Measurements from ENCODE around the gene RB1. TPM values are rescaled to one million over a fixed set of nuclear protein-coding genes. Genes with fewer than 3 reads are reported as not detected.

Gene RB1
- total RNA-seq, 1 donor from 2014 or later = 41.0 TPM

GRCh38 chr13:48478391-48478790, 174.8 kb downstream of the RB1 start:
- no peak overlapping the region for H3K27ac ChIP-seq
- no peaks in the 10 kb centered on the region for H3K9me3 ChIP-seq
- no peak for DNase-seq
- H3K36me3 ChIP-seq = peaks cover 3% of the 10 kb centered on the region
- no peaks in the 10 kb centered on the region for H3K4me1 ChIP-seq
- TF ChIP-seq, protein P1, sequence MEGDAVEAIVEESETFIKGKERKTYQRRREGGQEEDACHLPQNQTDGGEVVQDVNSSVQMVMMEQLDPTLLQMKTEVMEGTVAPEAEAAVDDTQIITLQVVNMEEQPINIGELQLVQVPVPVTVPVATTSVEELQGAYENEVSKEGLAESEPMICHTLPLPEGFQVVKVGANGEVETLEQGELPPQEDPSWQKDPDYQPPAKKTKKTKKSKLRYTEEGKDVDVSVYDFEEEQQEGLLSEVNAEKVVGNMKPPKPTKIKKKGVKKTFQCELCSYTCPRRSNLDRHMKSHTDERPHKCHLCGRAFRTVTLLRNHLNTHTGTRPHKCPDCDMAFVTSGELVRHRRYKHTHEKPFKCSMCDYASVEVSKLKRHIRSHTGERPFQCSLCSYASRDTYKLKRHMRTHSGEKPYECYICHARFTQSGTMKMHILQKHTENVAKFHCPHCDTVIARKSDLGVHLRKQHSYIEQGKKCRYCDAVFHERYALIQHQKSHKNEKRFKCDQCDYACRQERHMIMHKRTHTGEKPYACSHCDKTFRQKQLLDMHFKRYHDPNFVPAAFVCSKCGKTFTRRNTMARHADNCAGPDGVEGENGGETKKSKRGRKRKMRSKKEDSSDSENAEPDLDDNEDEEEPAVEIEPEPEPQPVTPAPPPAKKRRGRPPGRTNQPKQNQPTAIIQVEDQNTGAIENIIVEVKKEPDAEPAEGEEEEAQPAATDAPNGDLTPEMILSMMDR (IDR thresholded peaks at IDR 0.05) = no peak
- ATAC-seq = no peak
- intact Hi-C loops (cut with DNase I) = no loop called here
- H3K27me3 ChIP-seq = no peaks in the 10 kb centered on the region
- H3K4me3 ChIP-seq = no peak overlapping the region

DNA sequence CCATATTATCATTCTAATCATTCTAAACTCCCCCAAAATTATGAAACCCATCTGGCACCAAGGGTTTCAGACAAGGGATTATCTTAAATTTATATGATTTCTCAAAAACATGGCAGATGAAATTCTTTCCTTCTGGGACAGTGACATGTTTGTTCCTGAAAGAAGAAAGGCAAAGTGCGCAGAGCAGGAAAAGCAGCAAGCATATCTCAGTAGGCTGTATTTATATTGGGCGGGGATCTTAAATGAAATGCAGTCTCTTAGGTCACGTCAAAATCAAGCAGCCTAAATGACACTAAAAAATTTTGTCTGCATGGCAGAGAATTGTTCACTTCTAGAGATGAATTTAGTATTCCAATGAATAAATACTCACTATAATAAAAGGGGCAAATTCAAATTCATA, 180.0 kb downstream of the RB1 start:
- H3K27ac ChIP-seq = no peak overlapping the region
- no peaks in the 10 kb centered on the region for H3K9me3 ChIP-seq
- TF ChIP-seq, protein P1 (IDR thresholded peaks at IDR 0.05) = no peak
- intact Hi-C loops (cut with DNase I) = no loop called here
- H3K36me3 ChIP-seq = peaks cover 3% of the 10 kb centered on the region
- no peaks in the 10 kb centered on the region for H3K4me1 ChIP-seq
- H3K4me3 ChIP-seq = no peak overlapping the region
- H3K27me3 ChIP-seq = no peaks in the 10 kb centered on the region
- ATAC-seq (no peak), DNase-seq (no peak)

GRCh38 chr13:48485432-48485831, 181.9 kb downstream of the RB1 start:
- Histone ChIP-seq H3K4me3 (no peak overlapping the region), H3K27ac (no peak overlapping the region), H3K4me1 (no peaks in the 10 kb centered on the region), H3K9me3 (no peaks in the 10 kb centered on the region), H3K36me3 (peaks cover 3% of the 10 kb centered on the region), H3K27me3 (no peaks in the 10 kb centered on the region)
- intact Hi-C loops (cut with DNase I) = no loop called here
- TF ChIP-seq, protein P1 (IDR thresholded peaks at IDR 0.05) = no peak
- no peak for DNase-seq
- ATAC-seq = no peak

- H3K36me3 ChIP-seq = peaks cover 3% of the 10 kb centered on the region
- TF ChIP-seq, protein P1 (IDR thresholded peaks at IDR 0.05) = no peak
- no peak overlapping the region for H3K4me3 ChIP-seq
- H3K27ac ChIP-seq = no peak overlapping the region
- ATAC-seq = no peak
- H3K4me1 ChIP-seq = peaks cover 6% of the 10 kb centered on the region
- no peak for DNase-seq
- intact Hi-C loops (cut with DNase I) = no loop called here
- H3K27me3 ChIP-seq = no peaks in the 10 kb centered on the region
- no peaks in the 10 kb centered on the region for H3K9me3 ChIP-seq
Measured at GRCh38 chr13:48486362-48486761, 182.8 kb downstream of the RB1 start.

DNA sequence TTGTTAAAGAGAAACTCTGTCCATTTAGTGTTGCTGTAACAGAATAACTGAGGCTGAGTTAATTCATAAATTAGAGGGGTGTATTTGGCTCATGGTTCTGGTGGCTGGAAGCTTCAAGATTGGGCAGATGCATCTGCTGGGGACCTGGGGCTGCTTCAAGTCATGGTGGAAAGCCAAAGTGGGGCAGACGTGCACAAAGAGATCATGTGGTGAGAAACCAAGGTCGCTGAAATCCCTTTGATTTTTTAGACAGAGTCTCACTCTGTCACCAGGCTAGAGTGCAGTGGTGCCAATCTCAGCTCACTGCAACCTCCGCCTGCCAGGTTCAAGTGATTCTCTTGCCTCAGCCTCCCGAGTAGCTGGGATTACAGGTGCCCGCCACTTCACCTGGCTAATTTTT, 183.3 kb downstream of the RB1 start:
- DNase-seq = no peak
- intact Hi-C loops (cut with DNase I) = no loop called here
- Histone ChIP-seq H3K36me3 (peaks cover 3% of the 10 kb centered on the region), H3K4me1 (peaks cover 11% of the 10 kb centered on the region), H3K4me3 (no peak overlapping the region), H3K27me3 (no peaks in the 10 kb centered on the region), H3K9me3 (no peaks in the 10 kb centered on the region), H3K27ac (no peak overlapping the region)
- TF ChIP-seq, protein P1 (IDR thresholded peaks at IDR 0.05) = no peak
- no peak for ATAC-seq

DNA sequence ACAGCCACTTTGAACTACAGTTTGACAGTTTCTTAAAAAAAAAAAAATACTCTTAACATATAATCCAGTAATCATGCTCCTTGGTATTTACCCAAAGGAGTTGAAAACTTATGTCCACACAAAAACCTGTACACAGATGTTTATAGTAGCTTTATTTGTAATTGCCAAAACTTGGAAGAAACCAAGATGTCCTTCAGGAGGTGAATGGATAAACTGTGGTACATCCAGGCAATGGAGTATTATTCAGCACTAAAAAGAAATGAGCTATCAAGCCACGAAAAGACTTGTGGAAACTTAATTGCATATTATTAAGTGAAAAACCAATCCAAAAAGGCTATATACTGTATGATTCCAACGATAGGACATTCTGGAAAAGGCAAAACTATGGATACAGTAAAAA, 184.4 kb downstream of the RB1 start:
- ATAC-seq (no peak), DNase-seq (no peak)
- TF ChIP-seq, protein P1 (IDR thresholded peaks at IDR 0.05) = no peak
- Histone ChIP-seq H3K4me3 (no peak overlapping the region), H3K4me1 (peaks cover 15% of the 10 kb centered on the region), H3K36me3 (no peaks in the 10 kb centered on the region), H3K9me3 (no peaks in the 10 kb centered on the region), H3K27ac (no peak overlapping the region), H3K27me3 (no peaks in the 10 kb centered on the region)
- intact Hi-C loops (cut with DNase I) = no loop called here

Data from upper lobe of right lung (tissue), 1 donor.